ENCODE measurements around the gene ELF2.
"Not testable (repeated sequence)": the region's sequence is repeated elsewhere in the genome, so short reads cannot be mapped to it uniquely, and the experiment has no call there.

ELF2 gene

DNA sequence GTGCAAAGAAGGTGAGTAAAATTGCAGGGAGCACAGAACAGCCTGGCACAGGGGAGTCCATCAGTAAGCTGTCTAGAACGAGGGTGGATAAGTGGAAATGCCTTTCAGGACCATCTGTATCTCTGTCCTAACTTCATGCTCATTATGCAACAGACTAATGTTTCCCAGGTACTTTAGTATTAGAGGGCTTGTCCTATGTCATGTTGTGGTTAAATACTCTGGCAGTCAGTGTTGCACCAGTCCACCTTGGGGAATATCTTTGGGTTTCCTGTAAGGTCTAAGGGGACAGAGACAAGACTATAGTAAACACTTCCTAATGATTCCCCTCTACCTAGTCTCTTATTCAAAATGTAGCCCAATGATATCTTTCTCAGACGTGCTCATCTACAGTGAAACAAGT, 140.1 kb downstream of the ELF2 start:
- no peak for DNase-seq (ENCODE audit: low read depth, low spot score)
- no peak overlapping the region for H3K4me3 ChIP-seq (ENCODE audit: low read length)

DNA sequence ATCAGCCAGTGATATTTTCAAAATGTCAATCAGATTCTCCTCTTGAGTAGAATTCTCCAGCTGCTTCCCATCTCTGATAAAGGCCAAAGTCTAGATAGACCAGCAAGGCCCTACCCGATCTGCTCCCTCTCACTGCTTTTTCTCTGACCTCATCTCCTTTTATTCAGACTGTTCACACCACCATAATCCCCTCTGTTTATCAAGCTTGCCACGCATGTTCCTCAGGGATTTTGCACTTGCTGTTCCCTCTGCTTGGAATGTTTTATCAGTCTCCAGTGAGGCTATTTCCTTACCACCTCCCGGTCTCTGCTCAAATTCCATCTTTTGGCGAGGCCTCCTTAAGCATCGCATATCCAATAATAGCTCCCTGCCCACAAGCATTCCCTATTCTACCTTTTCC, 141.4 kb downstream of the ELF2 start:
- H3K4me3 ChIP-seq (ENCODE audit: low read length) = no peak overlapping the region
- no peak for DNase-seq (ENCODE audit: low read depth, low spot score)

DNA sequence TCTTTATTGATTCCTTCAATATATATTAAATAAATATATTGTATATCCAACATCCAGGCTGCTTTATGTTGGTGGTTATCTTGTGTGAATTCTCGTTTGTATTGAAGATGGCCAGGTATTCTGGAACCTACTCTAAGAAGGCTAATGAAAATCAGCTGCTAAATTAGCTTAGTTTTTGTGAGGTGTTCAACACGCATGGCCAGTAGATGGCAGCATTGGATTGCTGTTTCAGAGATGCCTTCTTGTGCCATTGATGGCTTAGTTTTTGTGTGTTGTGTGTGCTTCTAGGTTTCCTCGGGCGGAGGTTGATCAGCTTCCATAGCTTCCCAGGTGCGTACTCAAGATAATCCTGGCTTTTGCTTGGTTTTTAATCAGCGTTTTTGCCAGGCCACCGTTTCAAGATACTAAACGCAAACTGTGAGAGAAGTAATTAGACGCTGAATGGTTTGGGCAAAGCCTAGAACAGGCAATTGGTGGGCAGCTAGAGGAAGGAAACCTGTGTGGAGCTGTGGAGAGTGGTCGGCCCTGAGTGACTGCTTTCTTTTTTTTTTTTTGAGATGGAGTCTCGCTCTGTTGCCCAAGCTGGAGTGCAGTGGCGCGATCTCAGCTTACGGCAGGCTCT, 146.3 kb downstream of the ELF2 start:
- peak; percentile 77 for DNase-seq (ENCODE audit: low read depth, low spot score)
- H3K4me3 ChIP-seq (ENCODE audit: low read length) = no peak overlapping the region

DNA sequence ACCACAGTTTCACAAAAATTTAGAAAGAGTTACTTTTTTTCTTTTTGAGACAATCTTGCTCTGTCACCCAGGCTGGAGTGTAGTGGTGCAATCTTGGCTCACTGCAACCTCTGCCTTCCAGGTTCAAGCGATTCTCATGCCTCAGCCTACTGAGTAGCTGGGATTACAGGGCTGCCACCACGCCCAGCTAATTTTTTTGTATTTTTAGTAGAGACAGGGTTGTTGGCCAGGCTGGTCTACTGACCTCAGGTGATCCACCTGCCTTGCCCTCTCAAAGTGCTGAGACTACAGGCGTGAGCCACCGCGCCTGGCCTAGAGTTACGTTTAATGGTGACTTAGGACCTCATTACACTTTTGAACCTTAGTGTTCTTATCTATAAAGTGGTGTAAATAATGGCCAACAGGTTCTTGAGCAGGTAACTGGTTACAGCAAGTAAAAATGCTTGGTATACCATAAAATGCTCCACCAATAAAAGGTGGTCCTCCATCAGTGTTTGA, 147.1 kb downstream of the ELF2 start:
- H3K4me3 ChIP-seq (ENCODE audit: low read length); DNase-seq (ENCODE audit: low read depth, low spot score): not testable (repeated sequence)

DNA sequence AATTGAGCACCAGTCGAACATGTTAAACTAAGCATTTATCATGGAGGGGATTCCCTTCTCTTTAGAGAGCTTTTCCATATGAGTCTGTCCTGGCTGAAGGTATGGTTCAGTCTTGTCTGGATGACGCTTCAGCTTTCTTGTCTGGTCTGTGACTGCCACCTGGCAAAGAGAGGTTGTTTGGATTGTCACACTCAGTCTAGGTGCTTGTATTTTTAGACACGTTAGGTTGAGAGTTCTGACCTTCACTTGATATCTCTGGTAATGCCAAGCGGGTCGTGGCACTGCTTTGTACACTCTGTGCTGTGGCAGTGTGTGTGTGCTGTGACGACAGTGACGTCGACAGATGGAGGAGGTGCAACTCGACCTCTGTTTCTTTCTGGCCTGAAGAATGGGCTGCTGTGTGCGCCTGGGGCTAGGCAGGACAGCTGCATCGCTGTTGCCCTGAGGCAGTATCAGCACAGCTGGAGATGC, 148.8 kb downstream of the ELF2 start:
- no peak for DNase-seq (ENCODE audit: low read depth, low spot score)
- H3K4me3 ChIP-seq (ENCODE audit: low read length) = no peak overlapping the region

DNA sequence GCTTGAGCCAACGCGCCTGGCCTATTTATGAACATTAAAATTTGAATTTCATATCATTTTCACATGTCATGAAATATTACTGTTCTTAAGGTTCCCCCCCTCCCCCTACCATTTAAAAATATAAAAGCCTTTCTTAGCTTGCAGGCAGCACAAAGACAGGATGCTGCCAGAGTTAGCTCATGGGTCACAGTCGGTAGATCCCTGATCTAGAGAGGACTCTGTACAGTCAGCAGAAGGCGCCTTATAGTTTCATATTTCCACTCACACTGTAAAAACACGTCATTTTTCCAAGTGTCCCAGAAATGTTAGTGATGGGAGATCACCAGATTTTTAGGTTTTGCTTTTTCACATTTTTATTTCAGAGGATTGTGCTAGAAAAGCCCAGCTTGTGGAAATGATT, 149.2 kb downstream of the ELF2 start:
- no peak overlapping the region for H3K4me3 ChIP-seq (ENCODE audit: low read length)

DNA sequence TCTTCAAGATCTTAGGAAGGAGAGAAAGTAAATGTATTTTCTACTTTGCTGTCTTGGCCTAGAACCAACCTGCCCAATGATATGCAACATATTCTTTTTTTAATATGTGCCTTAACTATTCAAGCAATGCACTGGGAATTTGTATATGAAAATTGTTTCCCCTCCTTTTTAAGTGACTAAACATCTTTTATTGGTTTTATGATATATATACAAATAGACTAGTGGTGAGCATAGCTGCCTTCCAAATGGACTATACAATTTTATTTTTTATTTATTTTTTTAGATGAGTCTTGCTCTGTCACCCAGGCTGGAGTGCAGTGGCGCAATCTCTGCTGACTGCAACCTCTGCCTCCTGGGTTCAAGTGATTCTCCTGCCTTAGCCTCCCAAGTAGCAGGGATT, 151.2 kb downstream of the ELF2 start:
- H3K4me3 ChIP-seq (ENCODE audit: low read length) = no peak overlapping the region
- no peak for DNase-seq (ENCODE audit: low read depth, low spot score)

More for the DNA sequence above, 149.2 kb downstream of the ELF2 start:
- no peak for DNase-seq (ENCODE audit: low read depth, low spot score)

DNA sequence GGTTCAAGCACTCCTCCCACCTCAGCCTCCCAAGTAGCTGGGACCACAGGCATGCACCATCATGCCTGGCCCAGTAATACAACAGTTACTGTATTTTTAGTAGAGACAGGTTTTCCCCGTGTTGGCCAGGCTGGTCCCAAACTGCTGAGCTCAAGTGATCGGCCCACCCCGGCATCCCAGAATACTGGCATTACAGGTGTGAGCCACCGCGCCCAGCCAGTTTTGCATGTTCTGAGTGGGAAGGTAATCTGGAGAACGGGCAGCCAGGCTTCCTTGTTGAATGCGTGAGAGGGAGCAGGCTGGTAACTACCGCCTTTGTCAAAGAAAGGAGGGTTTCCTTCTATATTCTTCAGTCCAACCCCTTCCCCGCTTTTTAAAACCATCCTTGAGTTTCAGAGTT, 152.3 kb downstream of the ELF2 start:
- no peak overlapping the region for H3K4me3 ChIP-seq (ENCODE audit: low read length)
- DNase-seq (ENCODE audit: low read depth, low spot score) = no peak

DNA sequence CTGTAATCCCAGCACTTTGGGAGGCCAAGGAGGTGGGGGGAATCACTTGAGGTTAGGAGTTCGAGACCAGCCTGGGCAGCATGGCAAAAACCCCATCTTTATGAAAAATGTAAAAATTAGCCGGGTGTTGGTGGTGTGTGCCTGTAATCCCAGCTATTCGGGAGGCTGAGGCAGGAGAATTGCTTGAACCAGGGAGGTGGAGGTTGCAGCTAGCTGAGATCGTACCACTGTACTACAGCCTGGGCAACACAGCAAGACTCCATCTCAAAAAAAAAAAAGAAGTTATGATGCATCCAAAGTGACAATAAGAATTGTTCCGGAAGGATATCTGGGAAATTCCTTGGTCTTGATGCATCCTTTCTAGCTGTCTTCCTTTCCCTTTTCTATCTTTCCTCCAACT, 154.2 kb downstream of the ELF2 start:
- no peak for DNase-seq (ENCODE audit: low read depth, low spot score)
- no peak overlapping the region for H3K4me3 ChIP-seq (ENCODE audit: low read length)

DNA sequence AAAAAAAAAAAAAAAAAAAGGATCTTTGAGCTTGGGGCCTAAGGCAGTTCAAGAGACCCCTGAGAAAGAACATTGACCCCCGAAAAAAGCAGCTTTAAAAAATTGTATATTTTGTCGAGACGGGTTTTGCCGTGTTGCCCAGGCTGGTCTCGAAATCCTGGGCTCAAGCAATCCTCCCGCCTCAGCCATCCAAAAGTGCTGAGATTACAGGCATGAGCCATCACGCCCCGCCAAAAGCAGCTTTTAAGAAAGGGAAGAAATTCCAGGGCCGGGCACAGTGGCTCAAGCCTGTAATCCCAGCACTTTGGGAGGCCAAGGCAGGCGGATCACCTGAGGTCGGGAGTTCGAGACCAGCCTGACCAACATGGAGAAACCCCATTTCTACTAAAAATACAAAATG, 155.9 kb downstream of the ELF2 start:
- DNase-seq (ENCODE audit: low read depth, low spot score); H3K4me3 ChIP-seq (ENCODE audit: low read length): not testable (repeated sequence)

DNA sequence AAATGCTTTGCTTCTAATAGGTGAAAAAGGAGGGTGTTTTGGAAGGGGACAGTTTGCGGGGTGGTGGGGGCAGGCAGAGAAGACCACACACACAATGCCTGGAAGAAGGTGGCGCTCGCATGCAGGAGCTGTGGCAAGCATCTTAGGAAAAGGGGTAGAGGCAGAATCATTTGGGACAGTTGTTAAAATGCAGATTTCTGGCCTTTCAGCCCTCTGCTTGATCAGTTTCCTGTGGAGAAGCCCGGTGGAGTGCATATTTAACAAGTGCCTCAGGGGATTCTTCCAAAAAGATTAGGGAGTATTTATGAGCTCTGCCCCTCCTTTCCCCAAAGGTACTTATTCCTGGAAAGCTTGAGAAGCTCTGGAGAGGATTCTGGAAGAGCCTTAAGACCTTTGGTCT, 156.6 kb downstream of the ELF2 start:
- DNase-seq (ENCODE audit: low read depth, low spot score) = no peak
- H3K4me3 ChIP-seq (ENCODE audit: low read length) = no peak overlapping the region

DNA sequence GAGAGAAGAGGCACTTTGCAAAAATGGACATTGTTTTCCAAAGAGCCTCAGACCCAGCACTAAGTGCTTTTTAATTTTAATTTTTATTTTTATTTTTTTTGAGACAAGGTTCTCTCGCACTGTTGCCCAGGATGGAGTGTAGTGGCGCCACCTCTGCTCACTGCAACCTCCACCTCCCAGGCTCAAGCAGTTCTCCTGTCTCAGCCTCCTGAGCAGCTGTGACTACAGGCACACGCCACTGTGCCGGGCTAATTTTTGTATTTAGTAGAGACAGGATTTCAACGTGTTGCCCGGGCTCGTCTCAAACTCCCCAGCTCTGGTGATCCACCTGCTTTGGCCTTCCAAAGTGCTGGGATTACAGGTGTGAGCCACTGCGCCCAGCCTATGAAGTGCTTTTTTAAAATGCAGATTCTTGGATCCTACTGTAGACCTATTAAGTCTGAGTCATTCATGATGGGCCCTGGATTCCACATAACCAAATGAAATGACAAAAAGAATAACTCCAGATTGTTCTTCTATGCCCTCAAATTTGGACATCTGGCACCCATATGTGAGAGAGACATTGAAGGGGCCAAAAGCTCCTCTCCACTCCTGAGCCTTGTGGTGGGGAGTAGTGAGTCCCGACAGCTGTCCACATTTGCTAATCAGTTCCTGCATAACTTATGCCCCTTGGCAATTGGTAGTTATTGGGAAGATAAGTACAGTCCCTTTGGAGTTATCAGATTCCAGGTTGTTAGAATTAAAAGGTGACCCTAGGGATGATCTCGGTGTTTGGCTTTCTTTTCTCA, 157.9 kb downstream of the ELF2 start:
- no peak overlapping the region for H3K4me3 ChIP-seq (ENCODE audit: low read length)
- DNase-seq (ENCODE audit: low read depth, low spot score) = no peak

DNA sequence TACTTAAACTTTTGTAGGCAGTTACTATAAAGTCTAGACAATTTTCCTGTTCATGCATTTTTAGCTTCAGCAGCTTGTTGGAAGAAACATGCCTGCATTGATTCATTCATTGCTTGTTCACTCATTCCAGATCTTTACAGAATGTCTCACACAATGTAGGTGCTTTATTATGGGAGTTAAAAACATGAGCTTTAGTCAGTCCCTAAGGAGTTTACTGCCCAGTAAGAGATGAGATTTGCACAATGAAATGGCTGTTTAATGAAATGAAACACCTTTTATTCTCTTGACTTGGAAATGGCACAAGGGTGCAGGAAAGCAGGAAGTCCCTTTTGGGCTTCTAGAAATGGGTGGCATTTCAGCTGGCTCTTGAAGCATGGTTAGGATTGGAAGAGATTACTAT, 158.5 kb downstream of the ELF2 start:
- no peak for DNase-seq (ENCODE audit: low read depth, low spot score)
- no peak overlapping the region for H3K4me3 ChIP-seq (ENCODE audit: low read length)

DNA sequence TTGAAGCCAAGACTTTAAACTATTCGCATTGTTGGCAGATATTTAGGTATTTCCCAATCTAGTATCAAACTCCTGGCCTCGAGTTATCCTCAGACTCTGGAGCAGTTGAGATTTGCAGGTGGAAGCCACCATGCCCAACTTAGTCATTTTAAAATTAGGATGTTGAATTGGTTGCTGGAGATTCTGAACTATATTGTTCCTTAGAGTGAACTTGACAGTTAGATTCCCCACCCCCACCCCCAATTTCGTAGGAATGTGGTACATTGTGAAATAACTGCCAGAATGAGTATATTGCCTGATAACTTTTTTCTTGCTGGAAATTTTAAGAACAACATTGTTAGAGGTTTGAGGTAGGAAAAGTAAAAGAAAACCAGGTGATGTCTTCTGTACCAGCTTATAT, 159.2 kb downstream of the ELF2 start:
- H3K4me3 ChIP-seq (ENCODE audit: low read length) = no peak overlapping the region

DNA sequence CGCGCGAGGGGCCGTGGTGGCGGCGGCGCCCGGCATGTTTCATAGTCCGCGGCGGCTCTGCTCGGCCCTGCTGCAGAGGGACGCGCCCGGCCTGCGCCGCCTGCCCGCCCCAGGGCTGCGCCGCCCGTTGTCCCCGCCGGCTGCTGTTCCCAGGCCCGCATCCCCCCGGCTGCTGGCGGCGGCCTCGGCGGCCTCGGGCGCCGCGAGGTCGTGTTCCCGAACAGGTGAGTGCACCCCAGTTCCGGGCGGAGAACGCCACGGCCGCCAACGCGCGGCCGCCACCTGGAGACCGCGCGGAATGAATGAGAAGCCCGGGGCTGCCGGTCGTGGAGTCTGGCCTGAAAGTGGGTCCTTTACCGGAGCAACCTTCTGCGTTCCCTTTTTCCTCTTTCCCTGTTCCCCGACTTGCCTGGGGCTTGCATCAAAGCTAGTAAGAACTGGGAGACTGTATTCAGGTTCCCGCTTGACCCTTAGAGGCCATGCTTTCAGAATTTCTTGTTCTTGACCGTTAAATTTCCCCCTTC, 161.0 kb downstream of the ELF2 start:
- DNase-seq (ENCODE audit: low read depth, low spot score) = no peak
- H3K4me3 ChIP-seq (ENCODE audit: low read length) = peak overlapping the region; percentile 92

More for the DNA sequence above, 159.2 kb downstream of the ELF2 start:
- no peak for DNase-seq (ENCODE audit: low read depth, low spot score)

DNA sequence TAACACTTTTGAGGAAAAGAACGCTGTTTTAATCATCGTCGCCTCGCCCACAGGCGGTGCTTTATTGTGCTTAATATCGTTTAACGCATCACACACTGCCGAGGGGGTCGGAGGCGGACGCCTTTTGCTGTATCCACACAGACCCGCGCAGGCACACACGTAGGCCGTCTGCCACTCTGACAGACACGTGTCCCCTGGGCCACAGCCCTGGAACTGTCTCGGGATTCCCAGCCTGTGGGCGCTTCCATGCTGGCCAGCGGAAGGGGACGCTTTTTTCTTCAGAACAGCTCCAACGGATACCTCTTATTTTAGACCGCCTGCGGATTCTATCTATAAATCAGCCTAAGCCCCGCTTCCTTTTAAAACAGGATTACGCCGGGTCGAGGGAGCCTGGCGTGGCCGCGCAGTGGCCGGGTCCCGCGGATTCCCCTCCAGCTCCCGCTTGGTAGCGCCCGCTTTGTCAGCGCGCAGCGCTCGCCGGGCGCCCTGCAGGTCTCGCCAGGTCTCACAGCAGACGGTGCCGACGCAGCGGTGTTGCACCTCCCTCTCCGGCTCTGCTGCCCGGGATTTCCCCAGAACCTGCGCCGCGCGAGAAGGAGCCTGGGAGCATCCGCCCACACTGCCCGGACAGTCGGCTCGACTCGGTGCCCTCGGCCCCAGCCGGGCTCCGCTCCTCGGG, 161.6 kb downstream of the ELF2 start, which contains the start of gene NOCT:
Gene NOCT (plus strand): TSS at position 513 of the 679 bp plus-strand sequence. CDS start 201 bp downstream, outside the sequence.
- peak; percentile 85 for DNase-seq (ENCODE audit: low read depth, low spot score)

DNA sequence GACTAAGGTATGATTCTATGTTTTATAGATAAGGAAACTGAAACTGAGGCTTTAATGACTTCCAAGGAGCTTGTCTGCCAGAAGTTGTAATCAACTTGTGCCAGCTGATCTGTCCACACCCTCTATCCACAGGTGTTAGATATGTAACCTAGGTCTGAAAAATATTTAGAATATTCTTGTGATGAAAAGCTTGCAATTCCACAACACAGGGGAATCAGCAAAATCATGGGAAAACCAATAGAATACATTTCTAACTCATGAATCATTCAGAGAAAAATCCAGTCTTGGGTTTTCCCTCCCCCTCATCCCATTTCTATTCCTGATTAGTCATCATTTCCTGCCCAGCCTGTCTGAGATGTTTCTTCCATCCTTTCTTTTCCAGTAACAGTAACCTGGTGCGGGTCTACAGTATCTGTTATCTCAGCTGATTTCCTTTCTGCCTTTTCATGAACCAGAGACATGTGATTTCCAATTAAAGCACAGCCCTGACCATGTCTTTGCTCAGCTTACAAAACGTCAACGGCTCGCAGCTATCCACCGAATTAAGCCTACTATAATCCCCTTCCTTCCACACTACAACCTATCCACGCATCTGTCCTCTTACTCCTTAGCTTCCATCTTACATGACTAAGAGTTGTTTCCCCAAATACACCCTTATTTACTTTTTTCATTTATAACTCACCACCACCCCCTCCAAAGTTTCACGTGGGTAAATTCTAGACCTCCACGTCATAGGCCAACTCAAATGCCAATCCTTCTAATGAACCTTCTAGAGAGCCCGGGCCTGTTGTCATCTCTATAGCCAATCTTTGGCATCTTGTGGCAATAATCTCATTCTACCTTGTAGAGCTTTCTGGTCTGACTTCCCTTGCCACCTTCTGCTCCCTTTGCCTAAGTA, 162.4 kb downstream of the ELF2 start:
- DNase-seq (ENCODE audit: low read depth, low spot score) = no peak
- peak overlapping the region; percentile 92 for H3K4me3 ChIP-seq (ENCODE audit: low read length)

More for the DNA sequence above, 161.6 kb downstream of the ELF2 start, which contains the start of gene NOCT:
- peak within 1 kb of the TSS; percentile 92 for H3K4me3 ChIP-seq (ENCODE audit: low read length)

DNA sequence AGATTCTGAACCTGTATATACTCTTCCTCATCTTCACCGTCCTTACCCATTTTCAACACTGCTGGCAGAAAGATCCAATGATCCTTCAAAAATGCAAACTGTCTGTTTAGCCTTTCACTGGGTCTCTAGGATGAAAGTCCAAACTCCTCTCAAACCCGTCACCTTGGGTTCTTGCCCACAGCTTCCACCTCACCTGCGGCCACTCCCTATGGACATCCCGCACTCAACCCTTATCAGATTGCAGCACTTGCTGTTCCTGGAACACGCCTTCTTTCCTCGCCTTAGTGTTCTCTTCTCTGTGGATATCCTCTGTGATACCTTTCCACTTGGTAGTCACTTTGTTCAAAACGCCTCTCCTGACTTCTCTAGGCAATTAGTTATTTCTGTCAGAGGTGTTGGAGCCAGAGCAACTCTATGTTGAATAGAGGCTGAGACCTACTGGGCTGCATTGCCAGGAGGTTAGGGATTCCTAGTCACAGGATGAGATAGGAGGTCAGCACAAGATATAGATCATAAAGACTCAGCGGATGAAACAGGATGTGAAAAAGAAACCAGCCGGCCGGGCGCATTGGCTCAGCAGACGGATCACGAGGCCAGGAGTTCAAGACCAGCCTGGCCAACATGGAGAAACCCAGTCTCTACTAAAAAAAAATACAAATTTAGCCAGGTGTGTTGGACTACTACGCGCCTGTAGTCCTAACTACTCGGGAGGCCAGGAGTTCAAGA, 165.6 kb downstream of the ELF2 start:
- no peak for DNase-seq (ENCODE audit: low read depth, low spot score)
- H3K4me3 ChIP-seq (ENCODE audit: low read length) = no peak overlapping the region
